HG03196 (cell line): ENCODE measurements around the gene PF4V1.

ENCODE experiments used
- ATAC-seq: cut with Tn5 transposase; IDR thresholded peaks from one replicate; pipeline ENCODE4 v1.9.1; 2021; ENCODE audit not compliant: unreplicated experiment

PF4V1 gene

GRCh38 chr4:73853246-73853704, at the start of gene PF4V1:
Gene PF4V1 (plus strand): TSS chr4:73853296. CDS start chr4:73853363, 67 bp downstream.
- ATAC-seq = no peak

- ATAC-seq = no peak
Observed at GRCh38 chr4:73810191-73810590, 42.9 kb upstream of the PF4V1 start.

- no peak for ATAC-seq
Observed at GRCh38 chr4:73811841-73812240, 41.3 kb upstream of the PF4V1 start.

GRCh38 chr4:73814679-73815078, 38.4 kb upstream of the PF4V1 start:
- no peak for ATAC-seq

GRCh38 chr4:73815145-73815544, 38.0 kb upstream of the PF4V1 start:
- ATAC-seq = no peak

GRCh38 chr4:73816814-73817213, 36.3 kb upstream of the PF4V1 start:
- no peak for ATAC-seq

GRCh38 chr4:73817341-73817740, 35.8 kb upstream of the PF4V1 start:
- no peak for ATAC-seq

- ATAC-seq = no peak
Observed at GRCh38 chr4:73821325-73821724, 31.8 kb upstream of the PF4V1 start.

GRCh38 chr4:73822389-73822788, 30.7 kb upstream of the PF4V1 start:
- no peak for ATAC-seq

- ATAC-seq = no peak
Observed at GRCh38 chr4:73822812-73823504, 30.1 kb upstream of the PF4V1 start.

GRCh38 chr4:73823760-73824159, 29.3 kb upstream of the PF4V1 start:
- no peak for ATAC-seq

- ATAC-seq = no peak
Observed at GRCh38 chr4:73828956-73829355, 24.1 kb upstream of the PF4V1 start.

GRCh38 chr4:73831569-73831968, 21.5 kb upstream of the PF4V1 start:
- no peak for ATAC-seq

- no peak for ATAC-seq
Observed at GRCh38 chr4:73832651-73833237, 20.4 kb upstream of the PF4V1 start.

- ATAC-seq = no peak
Observed at GRCh38 chr4:73836373-73837279, 16.5 kb upstream of the PF4V1 start, which contains the start of gene CXCL6. Gene CXCL6 (plus strand): TSS chr4:73836678. CDS start chr4:73836751, 73 bp downstream.

- no peak for ATAC-seq
Observed at GRCh38 chr4:73839071-73839470, 14.0 kb upstream of the PF4V1 start.

GRCh38 chr4:73839715-73840114, 13.4 kb upstream of the PF4V1 start:
- no peak for ATAC-seq

GRCh38 chr4:73841243-73841925, 11.7 kb upstream of the PF4V1 start:
- no peak for ATAC-seq

- ATAC-seq = no peak
Observed at GRCh38 chr4:73842696-73843095, 10.4 kb upstream of the PF4V1 start.

GRCh38 chr4:73843369-73843768, 9.7 kb upstream of the PF4V1 start:
- no peak for ATAC-seq

- ATAC-seq = no peak
Observed at GRCh38 chr4:73844345-73844744, 8.8 kb upstream of the PF4V1 start.
